G401 (cell line): Measurements from ENCODE around the gene CLPX. TPM values are rescaled to one million over a fixed set of nuclear protein-coding genes. Genes with fewer than 3 reads are reported as not detected.
A peak's percentile ranks its signal among the peaks of the same experiment; 100 is the strongest.
"Not testable (repeated sequence)": the region's sequence is repeated elsewhere in the genome, so short reads cannot be mapped to it uniquely, and the experiment has no call there.

Source experiments
- DNase-seq: peaks from one replicate; pipeline ENCODE4 v3.0.0-alpha.2; 2015; ENCODE audit warnings: low spot score
- in situ Hi-C: cut with HindIII; loops from 2 replicates; pipeline ENCODE4 v1.10.0; 2016; ENCODE audit warnings: low sequenced_read_pairs, mixed read lengths
- total RNA-seq: library from RNA; depleted of rRNA; stranded (reverse); fragments of >200 nt; shearing (Covaris generic); gene quantifications from 2 replicates; pipeline ENCODE4 v1.2.3, GENCODE V29; 2014; rRNA removed

CLPX gene
- 29.8 and 34.3 TPM in 2 replicates for total RNA-seq

DNA sequence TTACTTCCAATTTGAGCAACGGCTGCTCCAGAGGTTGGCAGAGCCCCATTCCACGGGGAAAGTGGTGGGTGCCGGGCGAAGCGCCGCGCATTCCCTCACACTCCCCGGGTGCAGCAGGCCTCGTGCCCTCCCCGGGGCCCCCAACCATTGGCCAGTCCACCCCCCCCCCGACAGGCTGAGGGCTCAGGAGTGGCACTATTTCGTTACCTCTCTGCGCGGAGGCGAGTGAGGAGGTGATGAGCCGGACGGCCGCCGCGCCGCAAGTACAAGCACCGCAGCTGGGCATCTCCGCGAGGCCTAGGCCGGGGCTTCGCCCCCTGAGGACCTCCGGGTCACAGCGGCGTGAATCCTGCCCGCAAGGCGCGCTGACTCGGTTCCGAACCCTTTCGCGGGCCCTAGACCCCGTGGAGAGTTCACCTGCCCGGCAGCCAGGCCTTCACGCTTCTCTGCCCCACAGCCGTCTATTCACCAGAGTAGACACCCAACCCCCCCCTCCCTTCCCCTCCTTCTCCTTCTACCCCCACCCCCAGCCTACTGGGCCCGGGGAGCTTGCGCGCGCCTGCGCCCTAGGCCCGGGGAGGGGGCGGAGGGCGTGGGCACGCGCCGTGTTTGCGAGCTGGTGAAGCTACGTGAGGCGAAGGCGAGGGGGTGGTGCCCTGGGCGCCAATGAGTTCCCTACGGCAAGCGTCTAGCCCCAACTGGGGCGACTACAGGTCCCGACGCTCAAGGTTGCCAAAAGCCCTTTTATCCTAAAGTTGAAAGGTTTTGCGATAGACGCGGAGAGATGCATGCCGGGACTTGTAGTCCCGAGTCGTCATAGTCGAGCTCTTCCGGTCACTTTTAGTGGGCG is at the start of gene CLPX:
Gene CLPX, minus strand, starts transcription at position 475 of the 850 bp plus-strand sequence. Its CDS starts 189 bp downstream, at position 286.
- in situ Hi-C loops: no loop called here
- DNase-seq: peak; percentile 93

- in situ Hi-C loops: no loop called here
Observed at GRCh38 chr15:65233696-65234095, 48.6 kb upstream of the CLPX start.

DNA sequence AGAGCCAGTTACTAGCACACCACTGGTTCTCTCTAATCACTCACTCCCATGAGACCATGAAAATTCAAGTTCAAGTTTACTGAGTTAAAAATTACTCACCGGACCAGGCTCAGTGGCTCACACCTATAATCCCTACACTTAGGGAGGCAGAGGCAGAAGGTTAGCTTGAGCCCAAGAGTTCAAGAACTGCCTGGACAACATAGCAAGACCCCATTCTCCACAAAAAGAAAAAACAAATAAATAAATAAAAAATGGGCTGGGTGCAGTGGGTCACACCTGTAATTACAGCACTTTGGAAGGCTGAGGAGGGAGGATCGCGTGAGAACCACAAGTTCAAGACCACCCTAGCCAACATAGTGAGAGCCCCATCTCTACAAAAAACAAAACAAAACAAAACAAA is 47.4 kb upstream of the CLPX start:
- in situ Hi-C loops: no loop called here

More at GRCh38 chr15:65233696-65234095, 48.6 kb upstream of the CLPX start:
- DNase-seq: no peak

GRCh38 chr15:65231306-65231705 is 46.2 kb upstream of the CLPX start:
- no peak for DNase-seq
- in situ Hi-C loops: no loop called here

More for the DNA sequence above, 47.4 kb upstream of the CLPX start:
- DNase-seq: no peak

DNA sequence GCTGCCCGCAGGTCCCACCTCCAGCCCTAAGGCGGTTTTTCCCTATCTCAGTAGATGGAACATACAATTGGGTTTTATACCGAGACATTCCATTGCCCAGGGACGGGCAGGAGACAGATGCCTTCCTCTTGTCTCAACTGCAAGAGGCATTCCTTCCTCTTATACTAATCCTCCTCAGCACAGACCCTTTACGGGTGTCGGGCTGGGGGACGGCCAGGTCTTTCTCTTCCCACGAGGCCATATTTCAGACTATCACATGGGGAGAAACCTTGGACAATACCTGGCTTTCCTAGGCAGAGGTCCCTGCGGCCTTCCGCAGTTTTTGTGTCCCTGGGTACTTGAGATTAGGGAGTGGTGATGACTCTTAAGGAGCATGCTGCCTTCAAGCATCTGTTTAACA is 41.8 kb upstream of the CLPX start:
- DNase-seq, in situ Hi-C loops: not testable (repeated sequence)

DNA sequence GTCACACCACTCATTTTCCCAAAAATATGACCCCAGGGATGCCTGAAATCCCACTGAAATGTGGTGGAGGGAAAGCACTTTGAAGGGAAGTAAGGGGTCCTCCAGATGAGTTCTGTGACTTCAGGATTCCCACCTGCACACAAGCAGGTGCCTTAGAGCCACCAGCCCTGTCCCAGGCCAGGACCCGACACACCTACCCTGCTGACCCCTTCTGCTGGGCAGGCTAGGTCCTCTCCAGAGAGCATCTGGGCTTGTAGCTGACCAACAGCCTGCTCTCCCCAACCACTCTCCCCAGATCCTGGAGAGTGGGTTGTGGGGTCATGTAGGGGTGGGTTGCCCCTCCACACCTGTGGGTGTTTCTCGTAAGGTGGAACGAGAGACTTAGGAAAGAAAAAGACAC is 41.1 kb upstream of the CLPX start:
- in situ Hi-C loops: no loop called here
- no peak for DNase-seq

DNA sequence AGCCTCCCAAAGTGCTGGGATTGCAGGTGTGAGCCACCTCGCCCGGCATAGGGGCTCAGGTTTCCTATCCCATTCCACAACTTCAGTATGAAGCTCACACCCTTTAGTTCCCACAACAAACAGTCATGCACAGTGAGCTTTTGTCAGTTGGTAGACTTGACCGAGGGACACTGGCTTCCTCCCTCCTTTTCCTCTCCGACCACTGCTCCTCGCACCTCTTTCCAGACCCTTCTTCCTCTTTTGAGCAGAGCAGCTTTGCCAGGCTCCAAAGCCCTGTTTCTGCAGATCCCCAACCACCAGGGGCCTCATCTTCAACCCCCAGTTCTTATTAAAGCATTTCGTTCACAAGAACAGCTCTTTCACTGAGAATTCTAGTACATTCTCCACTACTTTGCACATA is 38.9 kb upstream of the CLPX start:
- in situ Hi-C loops: no loop called here

GRCh38 chr15:65222891-65223290 is 37.7 kb upstream of the CLPX start:
- in situ Hi-C loops: no loop called here
- DNase-seq: no peak

More for the DNA sequence above, 38.9 kb upstream of the CLPX start:
- DNase-seq: no peak

GRCh38 chr15:65221697-65222096 is 36.6 kb upstream of the CLPX start:
- in situ Hi-C loops: no loop called here
- DNase-seq: no peak

DNA sequence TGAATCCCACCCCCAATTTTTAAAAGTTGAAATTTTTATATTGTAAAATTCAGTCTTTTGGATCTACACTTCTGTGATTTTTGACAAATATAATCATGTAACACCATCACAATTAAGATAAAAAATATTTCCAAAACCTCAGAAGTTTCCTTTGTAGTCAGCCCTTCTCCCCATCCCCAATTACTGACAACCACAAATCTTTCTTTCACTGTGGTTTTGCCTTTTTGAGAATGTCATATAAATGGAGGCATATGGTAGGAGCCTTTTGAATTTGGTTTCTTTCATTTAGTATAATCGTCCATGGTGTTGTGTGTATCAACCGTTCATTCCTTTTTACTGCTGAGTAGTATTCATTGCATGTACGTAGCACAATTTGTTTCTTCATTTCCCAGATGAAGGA is 34.0 kb upstream of the CLPX start:
- no peak for DNase-seq
- in situ Hi-C loops: no loop called here

DNA sequence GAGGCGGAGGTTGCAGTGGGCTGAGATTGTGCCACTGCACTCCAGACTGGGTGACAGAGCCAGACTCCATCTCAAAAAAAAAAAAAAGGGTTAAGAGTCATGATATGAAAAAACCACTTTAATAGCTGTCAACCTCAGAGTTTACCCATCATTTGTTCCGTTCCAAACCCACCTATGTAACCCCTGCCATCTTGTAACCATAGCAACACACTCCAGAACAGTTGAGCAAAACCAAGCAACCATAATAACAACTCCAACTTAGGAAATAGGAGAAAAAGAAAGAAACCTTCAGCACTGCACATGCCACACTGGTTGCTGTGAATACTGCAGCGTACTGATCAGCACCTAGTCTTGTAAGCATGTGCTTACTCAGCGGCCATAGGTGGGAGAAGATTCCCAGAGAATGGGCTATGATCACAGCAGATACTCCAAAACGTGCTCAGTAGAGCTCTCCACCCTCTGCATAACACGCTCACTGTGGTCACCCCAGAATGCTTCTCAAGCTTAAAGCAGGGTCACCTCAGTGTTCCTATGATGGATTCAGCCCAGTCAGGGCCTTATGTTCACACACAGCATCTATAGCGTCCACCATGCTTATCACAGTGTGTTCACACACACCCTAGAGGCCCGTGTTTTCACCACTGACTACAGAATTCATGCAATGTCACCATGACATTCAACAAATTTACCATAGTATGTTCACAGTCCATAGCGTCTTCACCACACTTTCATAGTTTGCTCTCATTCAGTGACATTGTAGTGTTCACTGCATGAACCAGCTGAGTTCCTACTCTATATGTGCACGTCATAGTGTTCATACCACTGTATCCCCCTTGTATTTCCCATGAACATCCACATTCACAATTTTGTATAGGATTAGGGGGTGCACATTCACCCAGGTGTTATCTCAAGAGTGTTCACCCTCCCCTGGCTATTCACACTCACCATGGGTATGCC is 32.7 kb upstream of the CLPX start:
- no peak for DNase-seq
- in situ Hi-C loops: no loop called here

DNA sequence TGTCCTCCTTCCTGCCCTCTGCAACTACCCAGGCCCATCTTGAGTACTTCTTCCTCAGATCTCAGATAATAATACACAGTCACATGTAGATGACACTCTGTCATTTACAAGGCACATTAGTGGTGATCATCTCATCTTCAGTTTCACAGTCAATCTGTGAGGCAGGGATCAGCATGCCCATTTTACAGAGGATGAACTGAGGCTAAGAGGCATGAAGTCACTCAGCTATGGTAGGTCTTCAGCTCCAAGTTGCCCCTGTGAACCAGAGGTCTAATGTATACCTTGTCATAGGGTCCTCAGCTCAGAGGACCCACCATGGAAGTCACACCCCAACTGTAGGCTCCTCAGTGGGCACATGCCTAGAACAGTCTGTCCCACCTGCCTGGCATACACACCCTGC is 30.4 kb upstream of the CLPX start:
- no peak for DNase-seq
- in situ Hi-C loops: no loop called here

GRCh38 chr15:65214010-65214409 is 28.9 kb upstream of the CLPX start:
- in situ Hi-C loops: no loop called here
- no peak for DNase-seq

GRCh38 chr15:65213241-65213640 is 28.1 kb upstream of the CLPX start:
- no peak for DNase-seq
- in situ Hi-C loops: no loop called here

DNA sequence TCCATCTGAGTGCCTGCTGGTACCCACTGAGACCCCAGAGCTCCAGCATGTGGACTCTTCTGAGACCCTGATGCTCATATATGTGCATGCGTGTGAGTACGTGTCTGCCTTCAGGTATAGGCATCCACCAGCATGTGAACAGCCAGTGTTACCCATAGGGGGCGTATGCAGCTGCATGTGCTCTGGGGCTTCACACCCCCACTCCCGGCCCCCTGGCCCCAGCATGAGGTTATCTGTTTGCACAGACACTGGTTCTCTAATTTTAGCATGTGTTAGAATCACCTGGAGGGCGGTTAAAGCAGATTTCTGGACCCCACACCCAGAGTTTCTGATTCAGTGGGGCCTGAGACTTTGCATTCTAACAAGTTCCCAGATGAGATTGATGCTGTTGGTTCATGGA is 27.0 kb upstream of the CLPX start:
- in situ Hi-C loops: no loop called here
- no peak for DNase-seq

DNA sequence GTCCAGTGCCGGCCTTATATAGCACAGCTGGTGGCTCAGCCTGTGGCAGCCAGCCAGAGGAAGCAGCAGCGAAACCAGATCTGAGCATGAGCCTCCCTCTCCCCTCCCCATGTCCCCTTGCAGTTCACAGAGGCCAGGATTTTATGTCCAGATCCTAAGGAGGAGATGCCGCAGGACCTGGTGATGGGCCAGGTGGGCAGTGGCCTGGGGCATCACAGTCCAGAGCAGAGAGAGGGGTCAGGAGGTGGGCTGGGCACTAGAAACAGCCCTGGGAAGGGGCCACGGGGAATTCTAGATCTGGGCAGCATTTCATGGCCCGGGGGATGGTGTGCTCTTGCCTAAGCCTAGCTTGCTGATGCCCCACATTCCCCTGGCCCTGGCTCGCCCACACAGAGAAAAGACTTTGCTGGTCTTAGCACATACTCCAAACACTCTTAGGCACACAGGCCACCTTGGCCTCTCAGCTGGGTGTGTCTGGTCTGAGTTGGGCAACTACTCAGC is 26.4 kb upstream of the CLPX start:
- in situ Hi-C loops: no loop called here
- DNase-seq: no peak

GRCh38 chr15:65210770-65211481 is 25.8 kb upstream of the CLPX start, which contains the start of gene CILP:
Gene CILP, minus strand, starts transcription at chr15:65211473. Its CDS starts 1,718 bp downstream, at chr15:65209755.
- in situ Hi-C loops: no loop called here
- DNase-seq: no peak

DNA sequence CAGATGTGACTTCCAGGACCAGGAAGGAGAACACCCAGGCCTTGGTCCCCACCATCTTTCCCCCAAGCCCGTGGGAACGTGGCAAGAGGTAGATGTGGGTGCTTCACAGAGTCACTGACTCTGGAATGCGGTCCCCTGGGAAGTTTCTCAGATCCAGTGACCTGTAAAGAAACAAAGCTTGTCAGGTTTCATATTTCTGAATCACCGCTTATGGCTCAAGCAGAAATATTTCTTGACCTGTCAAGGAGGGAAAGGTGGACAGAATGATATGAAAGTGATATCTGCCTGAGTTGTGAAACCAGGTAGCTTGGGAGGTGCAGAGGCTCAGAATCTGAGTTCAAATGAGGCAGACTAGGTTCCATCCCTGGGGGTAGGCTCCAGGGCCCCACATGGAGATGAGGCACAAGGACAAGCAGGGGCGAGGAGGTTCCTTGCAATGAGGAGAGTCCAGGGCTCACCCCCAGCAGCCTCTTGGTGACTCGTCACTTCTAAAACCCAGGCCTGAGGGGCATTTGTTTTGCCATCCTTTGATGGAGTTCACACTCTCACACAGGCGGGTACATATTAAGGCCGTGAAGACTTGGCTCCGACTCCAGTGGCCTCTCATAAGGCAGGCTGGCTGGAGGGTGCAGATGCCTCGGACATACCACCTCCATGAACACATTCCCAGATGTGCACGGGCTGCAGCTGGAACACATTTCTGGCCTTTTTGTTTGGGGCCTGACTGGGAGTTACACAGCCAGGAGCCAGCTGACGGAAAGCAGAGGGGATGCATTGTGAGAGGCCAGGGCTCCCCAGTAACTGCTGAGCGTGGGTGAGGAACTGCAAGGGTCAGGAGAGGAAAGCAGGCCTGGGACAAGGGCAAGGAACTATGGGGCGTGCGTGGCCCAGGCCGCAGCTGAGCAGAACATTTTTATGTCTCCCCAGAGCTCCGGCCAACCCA is 24.8 kb upstream of the CLPX start:
- in situ Hi-C loops: no loop called here
- no peak for DNase-seq
